HepG2 (cell line): Measurements from ENCODE around the gene TFCP2L1.

Source experiments
- AKNA ChIP-seq: sonication (generic); formaldehyde crosslinking; IDR thresholded peaks from 2 replicates; pipeline ENCODE4 v1.4.0; 2020; ENCODE audit warnings: missing genetic modification reagents, borderline replicate concordance
- CTCF ChIP-seq: sonication (generic); formaldehyde crosslinking; IDR thresholded peaks from 2 replicates; pipeline ENCODE4 v1.5.0; 2020; ENCODE audit warnings: mild to moderate bottlenecking, missing genetic modification reagents, moderate library complexity
- DR1 ChIP-seq: sonication (generic); formaldehyde crosslinking; IDR thresholded peaks from 2 replicates; pipeline ENCODE4 v1.8.0; 2021; ENCODE audit warnings: mild to moderate bottlenecking, missing genetic modification reagents, inconsistent platforms
- FOXP1 ChIP-seq, 2 experiments: fragments of 450-650 bp in 1 of 2; IDR thresholded peaks; 2 replicates each; pipeline ENCODE4 v1.6.1; 2017 to 2018; ENCODE audit warnings: antibody characterized with exemption in 1 of 2
- HMGXB4 ChIP-seq, 2 experiments: sonication (generic) in 1 of 2; formaldehyde crosslinking in 1 of 2; IDR thresholded peaks; 2 replicates each; pipeline versions ENCODE4 v1.4.0 to v1.6.1; 2018 to 2020; ENCODE audit warnings: missing genetic modification reagents in 2 of 2, borderline replicate concordance in 1 of 2, low read depth in 1 of 2, mild to moderate bottlenecking in 1 of 2, missing biosample characterization in 1 of 2
- JUN ChIP-seq: sonication (generic); formaldehyde crosslinking; IDR thresholded peaks from 2 replicates; pipeline ENCODE4 v1.4.0; 2020; ENCODE audit warnings: mild to moderate bottlenecking, missing genetic modification reagents
- MEIS1 ChIP-seq: sonication (generic); formaldehyde crosslinking; IDR thresholded peaks from 2 replicates; pipeline ENCODE4 v1.9.0; 2021; ENCODE audit warnings: mild to moderate bottlenecking, missing genetic modification reagents, moderate library complexity, borderline replicate concordance
- MTA3 ChIP-seq: sonication (generic); formaldehyde crosslinking; IDR thresholded peaks from 2 replicates; pipeline ENCODE4 v1.4.0; 2020; ENCODE audit warnings: missing genetic modification reagents
- NFE2 ChIP-seq: sonication (generic); formaldehyde crosslinking; IDR thresholded peaks from 2 replicates; pipeline ENCODE4 v1.4.0; 2020; ENCODE audit warnings: missing genetic modification reagents
- PITX1 ChIP-seq: sonication (generic); formaldehyde crosslinking; IDR thresholded peaks from 2 replicates; pipeline ENCODE4 v1.5.1; 2020; ENCODE audit warnings: mild to moderate bottlenecking, missing genetic modification reagents
- POLR2AphosphoS5 ChIP-seq: IDR thresholded peaks from 2 replicates; pipeline ENCODE4 v1.6.1; 2012; ENCODE audit warnings: low read depth, low read length
- RARG ChIP-seq: sonication (generic); formaldehyde crosslinking; IDR thresholded peaks from 2 replicates; pipeline ENCODE4 v1.4.0; 2020; ENCODE audit warnings: low read depth, mild to moderate bottlenecking, missing genetic modification reagents
- ZNF354B ChIP-seq: sonication (generic); formaldehyde crosslinking; IDR thresholded peaks from 2 replicates; pipeline ENCODE4 v1.8.0; 2022; ENCODE audit warnings: mild to moderate bottlenecking, missing genetic modification reagents
- TF ChIP-seq, protein P1 (sequence below): sonication (generic); formaldehyde crosslinking; IDR thresholded peaks from 2 replicates; pipeline ENCODE4 v1.4.0; 2020; ENCODE audit warnings: low read depth, mild to moderate bottlenecking, missing genetic modification reagents

GRCh38 chr2:121284463-121285449 lies at the start of gene TFCP2L1:
- TF ChIP-seq HMGXB4 (CRISPR knock-in tag; IDR thresholded peaks at IDR 0.05; ENCODE audit: borderline replicate concordance in 1 of 2, low read depth in 1 of 2) = no peak
- TF ChIP-seq PITX1 = no peak
- TF ChIP-seq, protein P1, sequence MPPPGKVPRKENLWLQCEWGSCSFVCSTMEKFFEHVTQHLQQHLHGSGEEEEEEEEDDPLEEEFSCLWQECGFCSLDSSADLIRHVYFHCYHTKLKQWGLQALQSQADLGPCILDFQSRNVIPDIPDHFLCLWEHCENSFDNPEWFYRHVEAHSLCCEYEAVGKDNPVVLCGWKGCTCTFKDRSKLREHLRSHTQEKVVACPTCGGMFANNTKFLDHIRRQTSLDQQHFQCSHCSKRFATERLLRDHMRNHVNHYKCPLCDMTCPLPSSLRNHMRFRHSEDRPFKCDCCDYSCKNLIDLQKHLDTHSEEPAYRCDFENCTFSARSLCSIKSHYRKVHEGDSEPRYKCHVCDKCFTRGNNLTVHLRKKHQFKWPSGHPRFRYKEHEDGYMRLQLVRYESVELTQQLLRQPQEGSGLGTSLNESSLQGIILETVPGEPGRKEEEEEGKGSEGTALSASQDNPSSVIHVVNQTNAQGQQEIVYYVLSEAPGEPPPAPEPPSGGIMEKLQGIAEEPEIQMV (CRISPR knock-in tag) = no peak
- no peak for TF ChIP-seq NFE2 (CRISPR knock-in tag)
- no peak for TF ChIP-seq MEIS1 (CRISPR knock-in tag)
- TF ChIP-seq DR1 (CRISPR knock-in tag) = no peak
- no peak for TF ChIP-seq RARG
- no peak for TF ChIP-seq AKNA
- no peak for TF ChIP-seq POLR2AphosphoS5
- no peak for TF ChIP-seq CTCF (CRISPR knock-in tag)
- TF ChIP-seq FOXP1 (IDR thresholded peaks at IDR 0.05) = no peak
- TF ChIP-seq FOXP1 (CRISPR knock-in tag; IDR thresholded peaks at IDR 0.05) = no peak
- TF ChIP-seq MTA3 (CRISPR knock-in tag) = no peak
- TF ChIP-seq ZNF354B (CRISPR knock-in tag) = no peak
- no peak for TF ChIP-seq JUN
